Islet precursor cell (in vitro differentiated cells): Measurements from ENCODE around the gene NRXN3.

Experiments used
- DNase-seq: peaks from one replicate; pipeline ENCODE4 v3.0.0-alpha.2; 2018

NRXN3 gene

DNA sequence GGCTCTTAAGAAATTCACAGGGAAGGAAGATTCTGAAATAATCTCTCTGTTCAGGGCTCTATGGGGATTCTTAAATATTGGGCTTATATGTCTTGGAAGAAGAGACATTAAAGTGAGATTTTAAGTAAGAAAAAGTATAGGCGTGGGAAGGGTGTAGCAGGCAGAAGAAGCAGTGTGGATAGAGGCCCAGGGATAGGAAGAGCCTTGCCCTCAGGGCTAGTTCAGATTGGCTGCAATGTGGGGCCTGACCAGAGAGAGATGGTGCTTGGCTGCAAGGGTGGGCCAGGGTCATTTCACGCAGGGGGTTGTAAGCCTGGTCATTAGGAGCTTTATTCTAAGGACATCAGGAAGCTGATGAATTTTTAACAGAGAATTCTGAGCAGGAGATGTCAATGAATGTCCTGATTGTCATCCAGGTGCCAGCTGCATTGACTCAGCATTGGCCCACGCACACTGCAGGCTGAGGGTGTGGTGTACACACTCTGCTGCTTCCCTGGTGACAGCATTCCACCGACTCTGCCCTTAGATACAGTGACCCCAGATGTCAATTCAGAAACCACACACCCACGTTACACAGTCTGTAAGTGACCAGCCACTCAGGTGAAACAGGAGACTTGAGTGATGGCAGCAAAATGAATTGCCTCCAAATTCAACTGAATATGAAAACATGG lies 582.5 kb downstream of the NRXN3 start:
- DNase-seq = no peak

GRCh38 chr14:78754059-78754458 lies 583.9 kb downstream of the NRXN3 start:
- DNase-seq = no peak

DNA sequence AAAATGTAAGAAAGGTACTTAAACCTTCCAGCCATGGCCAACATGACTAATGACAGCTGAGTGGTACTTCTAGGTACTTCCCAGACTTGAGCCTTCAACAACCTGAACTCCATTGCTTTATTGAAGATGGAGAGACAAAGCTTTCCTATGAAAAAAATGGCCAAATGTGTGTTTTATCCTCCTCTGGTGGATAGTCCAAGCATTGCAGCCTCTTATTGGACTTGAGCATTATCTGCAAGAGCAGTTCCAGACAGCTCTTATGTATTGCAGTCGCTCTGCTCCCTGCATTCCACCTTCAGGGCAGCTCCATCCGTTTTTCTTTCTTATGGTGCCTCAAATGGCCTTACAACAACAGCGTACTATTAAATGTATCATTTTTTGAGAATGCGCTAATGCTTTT lies 588.2 kb downstream of the NRXN3 start:
- peak; percentile 64 for DNase-seq

DNA sequence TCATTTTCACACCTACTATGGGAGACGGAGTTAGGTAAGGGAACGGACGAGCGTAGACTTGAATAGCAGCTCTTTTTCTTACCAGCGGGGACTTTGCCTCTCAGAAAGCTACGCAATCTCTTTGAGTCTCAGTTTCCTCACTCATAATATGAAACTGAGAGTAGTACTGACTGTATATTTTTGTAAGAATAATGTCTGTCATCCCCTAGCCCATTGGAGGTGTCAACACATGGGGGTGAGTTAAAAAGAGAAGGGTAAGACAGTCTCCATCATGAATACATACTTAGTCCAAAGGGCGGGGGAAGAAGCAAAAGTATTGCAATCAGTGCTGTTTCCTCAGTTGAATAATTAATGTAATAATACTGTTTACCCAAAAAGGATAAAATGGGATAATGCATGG lies 592.2 kb downstream of the NRXN3 start:
- no peak for DNase-seq

DNA sequence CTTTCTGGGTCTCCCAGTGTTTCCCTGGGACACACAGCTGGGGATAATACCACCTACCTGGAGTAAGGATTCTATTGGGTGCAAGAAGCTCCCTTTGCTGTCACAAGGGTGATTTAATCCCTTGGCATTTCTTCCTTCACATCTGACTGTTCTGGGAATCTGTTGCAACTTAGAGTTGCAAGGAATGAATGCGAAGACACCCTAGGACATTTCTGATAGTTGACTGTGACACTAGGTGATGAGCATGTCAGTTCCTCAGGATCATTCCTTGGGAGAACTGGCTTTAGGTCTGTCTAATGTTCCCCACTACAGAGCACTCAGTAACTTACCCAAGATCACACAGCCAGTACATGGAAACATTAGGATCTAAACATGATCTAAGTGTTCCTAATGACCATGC lies 593.6 kb downstream of the NRXN3 start:
- DNase-seq = no peak

DNA sequence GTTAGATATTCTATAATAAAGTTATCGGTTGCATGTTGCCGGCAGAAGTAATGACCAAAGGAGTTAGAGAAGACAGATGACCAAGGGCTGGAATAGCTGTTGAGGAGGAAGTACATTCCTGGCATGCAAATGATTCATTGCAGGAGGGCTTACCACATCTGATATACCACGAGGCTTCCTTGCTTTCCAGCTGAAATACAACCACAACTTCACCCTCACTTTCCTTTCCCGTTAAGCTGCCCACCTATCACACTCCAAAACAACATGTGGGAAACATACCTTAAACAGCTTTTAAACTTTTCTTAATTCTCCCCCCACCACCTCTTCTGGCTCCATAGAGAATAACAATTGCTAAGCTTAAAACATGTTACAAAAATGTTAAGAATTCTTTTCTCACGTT lies 594.1 kb downstream of the NRXN3 start:
- DNase-seq = no peak

DNA sequence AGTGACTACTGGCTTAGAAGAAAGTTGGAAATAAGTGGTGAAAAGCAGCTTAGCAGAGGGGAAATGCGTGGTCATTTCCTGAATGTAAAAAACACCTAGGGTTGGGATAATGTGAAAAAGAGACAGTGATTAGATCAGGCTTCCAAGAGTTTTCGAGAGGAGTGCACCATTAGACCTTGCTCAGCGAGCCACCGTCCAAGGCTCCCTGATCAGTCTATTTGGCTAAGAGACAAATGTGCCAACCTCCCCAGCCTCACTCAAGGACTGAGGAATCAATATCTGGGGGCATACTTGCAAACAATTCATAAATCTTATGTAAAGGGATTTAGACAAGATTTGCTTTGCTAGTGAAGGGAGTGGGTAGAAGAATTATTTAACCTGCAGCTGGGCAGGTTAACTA lies 594.5 kb downstream of the NRXN3 start:
- no peak for DNase-seq

- no peak for DNase-seq
Measured at GRCh38 chr14:78767436-78767835, 597.3 kb downstream of the NRXN3 start.

- no peak for DNase-seq
Measured at GRCh38 chr14:78782551-78782950, 612.4 kb downstream of the NRXN3 start.

- DNase-seq = no peak
Measured at GRCh38 chr14:78785265-78785664, 615.1 kb downstream of the NRXN3 start.

GRCh38 chr14:78788467-78789360 lies 618.5 kb downstream of the NRXN3 start:
- DNase-seq = no peak

DNA sequence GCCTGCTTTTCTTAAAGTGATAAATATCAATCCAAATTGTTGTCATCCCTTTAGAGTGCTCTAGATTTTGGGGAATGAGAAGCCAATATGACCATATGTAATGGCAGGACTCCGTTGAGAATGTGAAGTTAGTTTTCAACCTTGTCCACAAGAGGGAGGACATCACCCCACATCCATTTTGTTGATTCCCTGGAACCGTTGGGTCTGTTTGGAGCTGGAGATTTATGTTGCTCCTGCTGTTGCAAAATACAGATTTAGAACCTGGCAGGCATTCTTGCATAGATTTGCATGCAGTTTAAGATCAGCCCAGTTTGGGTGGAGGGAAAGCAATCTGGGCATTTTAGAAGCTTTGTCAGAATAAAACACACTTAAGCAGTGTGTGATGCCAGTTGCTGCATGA lies 620.1 kb downstream of the NRXN3 start:
- DNase-seq = no peak

DNA sequence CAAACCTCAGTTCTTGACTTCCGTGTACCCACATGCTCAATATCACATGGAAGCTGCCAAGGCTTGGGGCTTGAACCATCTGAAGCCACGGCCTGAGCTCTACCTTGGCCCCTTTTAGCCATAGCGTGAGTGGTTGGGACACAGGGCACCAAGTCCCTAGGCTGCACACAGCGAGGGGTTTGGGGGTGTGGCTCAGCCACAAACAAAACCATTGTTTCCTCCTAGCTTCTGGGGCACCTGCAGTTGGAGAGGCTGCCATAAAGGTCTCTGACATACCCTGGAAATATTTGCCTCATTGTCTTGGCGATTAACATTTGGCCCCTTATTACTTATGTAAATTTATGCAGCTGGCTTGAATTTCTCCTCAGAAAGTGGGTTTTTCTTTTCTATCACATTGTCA lies 628.6 kb downstream of the NRXN3 start:
- DNase-seq = no peak

GRCh38 chr14:78805570-78805969 lies 635.4 kb downstream of the NRXN3 start:
- no peak for DNase-seq

DNA sequence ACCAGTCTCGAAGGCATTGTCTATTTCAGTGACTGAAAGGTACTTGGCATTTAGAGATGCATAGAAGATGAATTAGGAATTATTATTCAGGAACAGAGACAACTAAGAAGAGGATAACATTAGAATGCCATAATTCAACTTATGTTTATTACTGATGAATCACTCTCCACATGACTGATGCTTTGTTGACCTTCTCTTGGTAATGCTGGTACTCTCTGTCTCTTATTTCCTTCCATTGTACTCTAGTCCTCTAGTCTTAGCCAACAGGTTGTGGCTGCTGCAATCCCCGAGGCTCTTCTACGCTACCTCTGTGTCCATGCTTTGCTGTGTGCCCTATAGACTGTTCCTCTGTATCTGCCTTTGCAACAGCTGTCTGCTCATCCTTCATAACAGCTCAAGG lies 652.9 kb downstream of the NRXN3 start:
- no peak for DNase-seq

GRCh38 chr14:78823516-78823915 lies 653.3 kb downstream of the NRXN3 start:
- DNase-seq = no peak

GRCh38 chr14:78829274-78829673 lies 659.1 kb downstream of the NRXN3 start:
- DNase-seq = no peak

GRCh38 chr14:78834766-78835451 lies 664.7 kb downstream of the NRXN3 start:
- DNase-seq = no peak

GRCh38 chr14:78835909-78836308 lies 665.7 kb downstream of the NRXN3 start:
- no peak for DNase-seq

DNA sequence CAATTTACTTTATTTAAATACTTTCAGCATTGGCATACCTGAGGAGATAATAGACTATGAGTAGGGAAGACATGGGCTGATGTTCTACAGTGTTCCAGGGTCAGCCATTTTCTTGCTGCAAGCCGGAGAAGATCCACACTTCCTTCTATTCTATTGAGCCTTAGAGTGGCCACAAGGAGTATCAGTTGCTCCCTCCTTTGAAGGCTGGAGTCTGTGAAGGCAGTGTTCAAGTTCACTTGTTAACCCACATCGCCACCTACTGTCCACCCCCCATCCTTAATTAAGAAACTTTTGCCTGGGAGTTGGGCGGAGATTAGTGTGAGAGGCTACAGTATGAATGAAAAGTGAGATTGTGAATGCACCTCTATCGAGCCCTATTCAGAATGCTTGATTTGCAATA lies 666.6 kb downstream of the NRXN3 start:
- peak; percentile 87 for DNase-seq

DNA sequence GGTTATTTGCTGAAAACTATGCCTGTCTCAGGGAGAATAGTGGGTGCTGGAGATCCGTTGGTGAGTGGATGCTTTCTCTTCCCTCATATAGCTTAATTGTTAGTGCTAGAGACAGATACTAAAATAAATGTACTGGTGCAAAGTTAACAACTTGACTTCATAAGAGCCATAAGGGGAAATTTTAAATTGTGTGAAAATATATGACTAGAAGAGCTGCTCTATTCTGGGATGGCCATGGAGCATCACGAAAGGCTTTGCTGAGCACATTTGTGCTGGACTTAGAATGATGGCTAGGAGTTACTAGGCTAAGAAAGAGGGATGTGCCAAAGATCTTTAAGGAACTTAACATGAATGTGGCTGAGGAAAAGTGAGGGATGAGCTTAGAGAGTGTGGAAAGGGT lies 668.8 kb downstream of the NRXN3 start:
- no peak for DNase-seq

GRCh38 chr14:78840898-78841297 lies 670.7 kb downstream of the NRXN3 start:
- no peak for DNase-seq

DNA sequence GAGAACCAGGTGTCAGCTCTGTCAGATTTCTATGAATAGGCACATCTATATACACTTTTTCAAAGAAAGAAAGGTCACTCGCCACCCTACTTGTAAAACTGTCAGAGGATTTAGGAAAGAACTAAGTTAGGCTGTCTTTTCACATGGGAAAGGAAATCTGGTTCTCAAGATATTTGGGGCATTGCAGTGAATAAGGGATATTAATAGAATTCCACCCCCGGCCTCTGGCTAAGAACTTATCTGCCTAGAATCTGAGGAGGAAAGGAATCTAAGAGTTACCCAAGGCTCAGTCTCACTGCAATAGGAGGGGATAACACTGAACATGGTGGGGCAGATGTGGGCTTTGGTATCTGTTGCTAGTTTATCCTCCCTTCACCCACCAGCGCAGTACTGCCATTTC lies 677.6 kb downstream of the NRXN3 start:
- no peak for DNase-seq
